KG1 (cell line): Measurements from ENCODE around the gene NKX3-2.
"Not testable (repeated sequence)": the region's sequence is repeated elsewhere in the genome, so short reads cannot be mapped to it uniquely, and the experiment has no call there.

Experiments
- DNase-seq: peaks from one replicate; lab custom pipeline; 2025; lab: John Stamatoyannopoulos, UW

Gene NKX3-2

GRCh38 chr4:13543839-13544605 is at the start of gene NKX3-2:
Gene NKX3-2 (minus strand): TSS chr4:13544508. CDS start chr4:13544414, 94 bp downstream.
- no peak for DNase-seq

GRCh38 chr4:13592220-13592619 is 47.9 kb upstream of the NKX3-2 start:
- no peak for DNase-seq

GRCh38 chr4:13590766-13591165 is 46.5 kb upstream of the NKX3-2 start:
- no peak for DNase-seq

GRCh38 chr4:13588954-13589353 is 44.6 kb upstream of the NKX3-2 start:
- no peak for DNase-seq

GRCh38 chr4:13584481-13584880 is 40.2 kb upstream of the NKX3-2 start:
- DNase-seq: no peak

GRCh38 chr4:13580036-13580435 is 35.7 kb upstream of the NKX3-2 start:
- no peak for DNase-seq

GRCh38 chr4:13577660-13578059 is 33.4 kb upstream of the NKX3-2 start:
- DNase-seq: no peak

- DNase-seq: no peak
Measured at GRCh38 chr4:13570916-13571315, 26.6 kb upstream of the NKX3-2 start.

GRCh38 chr4:13567125-13567524 is 22.8 kb upstream of the NKX3-2 start:
- no peak for DNase-seq

GRCh38 chr4:13562876-13563275 is 18.6 kb upstream of the NKX3-2 start:
- no peak for DNase-seq

- DNase-seq: no peak
Measured at GRCh38 chr4:13561673-13562072, 17.4 kb upstream of the NKX3-2 start.

GRCh38 chr4:13560111-13560510 is 15.8 kb upstream of the NKX3-2 start:
- DNase-seq: not testable (repeated sequence)

GRCh38 chr4:13559413-13559812 is 15.1 kb upstream of the NKX3-2 start:
- no peak for DNase-seq

GRCh38 chr4:13558881-13559280 is 14.6 kb upstream of the NKX3-2 start:
- DNase-seq: no peak

- no peak for DNase-seq
Measured at GRCh38 chr4:13555325-13555724, 11.0 kb upstream of the NKX3-2 start.

- no peak for DNase-seq
Measured at GRCh38 chr4:13553081-13553480, 8.8 kb upstream of the NKX3-2 start.

- DNase-seq: peak; percentile 75
Measured at GRCh38 chr4:13548984-13549546, 4.8 kb upstream of the NKX3-2 start.

GRCh38 chr4:13548059-13548983 is 4.0 kb upstream of the NKX3-2 start:
- DNase-seq: no peak

- no peak for DNase-seq
Measured at GRCh38 chr4:13547485-13548041, 3.3 kb upstream of the NKX3-2 start.

- DNase-seq: no peak
Measured at GRCh38 chr4:13546941-13547484, 2.7 kb upstream of the NKX3-2 start.

GRCh38 chr4:13546142-13546940 is 2.0 kb upstream of the NKX3-2 start:
- DNase-seq: peak; percentile 16
